Stimulated activated CD8-positive, alpha-beta memory T cell treated with anti-CD3 and anti-CD28 coated beads, Interleukin-15, amount 100 ng/mL, for 4 hours (primary cell): Measurements from ENCODE around the gene TAS2R41.

Source experiments
- DNase-seq, 2 donors: peaks; one replicate each; pipeline ENCODE4 v3.0.0-alpha.2; 2020; ENCODE audit warnings: low read depth in 2 of 2

Gene TAS2R41

DNA sequence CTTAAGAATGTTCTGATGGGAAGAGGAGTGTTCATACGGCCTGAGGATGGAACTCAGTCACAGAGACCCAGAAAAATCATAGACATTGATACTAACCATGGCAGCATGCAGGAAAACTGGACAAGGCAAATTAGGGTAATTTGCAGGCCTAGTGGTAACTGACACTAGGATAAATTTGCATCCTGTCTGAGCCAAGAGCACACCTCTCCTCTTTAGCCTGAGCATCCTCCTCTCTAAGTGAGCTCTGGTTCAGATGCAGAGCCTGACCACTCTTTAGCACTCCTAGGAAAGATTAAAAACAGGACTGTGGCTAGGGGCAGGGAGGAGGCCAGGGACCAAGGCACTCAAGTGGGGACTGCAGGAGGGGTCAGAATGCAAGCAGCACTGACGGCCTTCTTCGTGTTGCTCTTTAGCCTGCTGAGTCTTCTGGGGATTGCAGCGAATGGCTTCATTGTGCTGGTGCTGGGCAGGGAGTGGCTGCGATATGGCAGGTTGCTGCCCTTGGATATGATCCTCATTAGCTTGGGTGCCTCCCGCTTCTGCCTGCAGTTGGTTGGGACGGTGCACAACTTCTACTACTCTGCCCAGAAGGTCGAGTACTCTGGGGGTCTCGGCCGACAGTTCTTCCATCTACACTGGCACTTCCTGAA, at the start of gene TAS2R41:
TAS2R41 (plus strand) TSS at position 373 of the 650 bp plus-strand sequence; CDS start at position 373, 0 bp downstream.
- DNase-seq, result no peak

- DNase-seq, result no peak
Observed at GRCh38 chr7:143429770-143430698, 47.6 kb upstream of the TAS2R41 start.

GRCh38 chr7:143431109-143431508, 46.6 kb upstream of the TAS2R41 start:
- DNase-seq, result no peak

DNA sequence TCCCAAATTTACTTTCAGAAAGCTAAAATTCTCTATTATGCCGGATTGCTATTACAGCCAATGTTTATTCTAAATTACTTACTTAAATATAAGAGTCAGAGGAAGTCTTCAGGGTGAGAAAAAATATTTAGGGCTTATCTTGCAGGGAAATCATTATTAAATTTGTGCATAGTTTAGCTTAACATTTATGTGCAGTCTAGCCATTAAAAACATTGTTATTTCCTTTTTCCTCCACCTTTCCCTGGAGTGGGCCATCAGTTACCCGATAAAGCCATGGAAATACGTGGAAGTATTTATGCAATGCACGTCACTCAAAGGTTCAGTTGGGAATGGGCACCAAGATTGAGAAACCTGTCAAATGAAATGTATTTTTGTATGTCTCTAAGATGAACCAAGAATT, 43.9 kb upstream of the TAS2R41 start:
- DNase-seq, result no peak

GRCh38 chr7:143434660-143435059, 43.0 kb upstream of the TAS2R41 start:
- DNase-seq, result no peak

GRCh38 chr7:143435266-143435665, 42.4 kb upstream of the TAS2R41 start:
- DNase-seq, result no peak

DNA sequence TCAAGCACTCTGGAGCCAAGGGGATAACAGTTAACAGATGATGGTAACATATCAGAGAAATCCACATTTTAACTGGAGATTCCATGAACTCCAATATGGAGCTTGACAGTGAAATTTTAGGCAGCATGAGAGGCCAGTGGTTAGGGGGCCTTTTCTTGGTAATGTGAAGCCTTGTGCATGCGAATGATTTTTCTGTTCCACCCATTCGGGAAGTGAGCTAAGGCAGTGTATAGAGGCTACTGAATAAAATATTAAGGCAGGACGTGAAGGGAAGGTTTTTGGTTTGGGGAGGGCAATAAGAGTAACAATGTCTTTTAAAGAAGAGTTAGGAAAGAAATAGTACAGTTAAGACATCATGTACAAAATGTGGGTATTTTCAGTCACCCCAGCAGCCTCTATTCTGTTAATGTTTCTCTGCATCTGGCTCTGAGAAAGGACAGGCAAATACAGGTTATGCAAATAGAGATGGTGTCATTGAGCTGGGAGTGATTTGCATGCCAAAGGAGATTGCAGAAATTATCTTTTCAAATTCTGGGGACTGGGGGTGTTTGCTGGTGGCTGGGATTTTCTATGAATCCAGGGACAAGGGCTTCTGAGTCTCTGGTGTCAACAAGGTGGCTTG, 41.2 kb upstream of the TAS2R41 start:
- no peak for DNase-seq

DNA sequence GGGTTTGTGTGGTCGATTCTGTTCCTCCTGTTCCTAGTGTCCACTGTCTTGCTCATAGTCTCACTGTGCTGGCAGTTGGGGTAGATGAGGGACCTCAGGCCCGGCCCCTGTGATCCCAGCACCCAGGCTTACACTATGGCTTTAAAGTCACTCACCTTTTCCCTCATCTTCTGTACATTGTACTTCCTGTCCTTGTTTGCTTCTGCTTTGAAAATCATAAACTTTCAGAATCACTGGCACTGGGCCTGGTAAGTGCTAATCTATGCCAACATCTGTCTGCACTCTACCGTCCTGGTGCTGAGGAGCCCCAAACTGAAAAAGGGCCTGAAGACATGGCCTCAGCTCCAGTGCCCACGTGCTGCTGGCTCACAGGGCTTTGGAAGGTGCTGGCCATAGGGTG, 40.1 kb upstream of the TAS2R41 start:
- DNase-seq, result no peak

DNA sequence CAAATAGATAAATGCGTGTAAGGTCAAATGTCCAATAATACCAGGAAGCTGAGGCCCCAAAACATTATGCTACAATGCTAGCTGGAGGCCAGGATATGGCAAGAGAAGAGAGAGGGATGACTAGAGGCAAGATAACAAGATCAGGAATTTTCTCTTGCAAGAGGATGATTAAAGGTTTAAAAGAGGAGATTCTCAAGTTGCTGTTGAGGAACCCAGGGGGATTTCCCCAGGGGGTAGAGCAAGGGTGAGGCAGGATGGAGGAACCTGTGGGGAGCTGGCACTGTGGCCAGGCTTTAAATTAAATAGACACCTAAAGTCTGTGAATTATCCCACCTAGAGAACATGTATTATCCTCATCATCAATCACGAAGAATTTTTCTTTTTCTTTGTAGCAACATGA, 37.8 kb upstream of the TAS2R41 start:
- no peak for DNase-seq

GRCh38 chr7:143443153-143443552, 34.5 kb upstream of the TAS2R41 start, which contains the start of gene TAS2R60:
TSS of gene TAS2R60 (plus strand) at chr7:143443453. CDS start at chr7:143443453, 0 bp downstream.
- DNase-seq, result no peak

- no peak for DNase-seq
Observed at GRCh38 chr7:143444063-143444782, 33.5 kb upstream of the TAS2R41 start.

- no peak for DNase-seq
Observed at GRCh38 chr7:143444785-143445184, 32.9 kb upstream of the TAS2R41 start.

DNA sequence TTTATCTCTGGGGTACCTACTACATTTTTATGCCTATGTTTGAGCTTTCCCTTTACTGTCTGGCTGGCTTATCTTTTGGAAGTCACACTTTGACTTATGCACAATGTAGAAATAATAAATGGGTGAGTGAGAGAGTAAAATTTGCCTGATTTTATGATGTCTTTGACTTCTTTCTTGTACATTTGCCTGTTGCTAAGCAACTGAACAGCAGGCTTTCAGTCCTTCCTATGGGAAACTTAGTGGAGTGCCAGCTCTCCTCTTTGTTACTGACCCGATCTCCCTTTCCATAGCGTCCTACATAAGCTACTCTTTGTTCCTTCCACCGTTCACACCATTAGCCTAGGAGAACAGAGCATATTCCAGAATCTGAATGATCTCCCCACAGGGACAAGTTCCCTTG, 30.2 kb upstream of the TAS2R41 start:
- DNase-seq, result no peak

- no peak for DNase-seq
Observed at GRCh38 chr7:143448429-143448828, 29.2 kb upstream of the TAS2R41 start.

- DNase-seq, result no peak
Observed at GRCh38 chr7:143449793-143450192, 27.9 kb upstream of the TAS2R41 start.

DNA sequence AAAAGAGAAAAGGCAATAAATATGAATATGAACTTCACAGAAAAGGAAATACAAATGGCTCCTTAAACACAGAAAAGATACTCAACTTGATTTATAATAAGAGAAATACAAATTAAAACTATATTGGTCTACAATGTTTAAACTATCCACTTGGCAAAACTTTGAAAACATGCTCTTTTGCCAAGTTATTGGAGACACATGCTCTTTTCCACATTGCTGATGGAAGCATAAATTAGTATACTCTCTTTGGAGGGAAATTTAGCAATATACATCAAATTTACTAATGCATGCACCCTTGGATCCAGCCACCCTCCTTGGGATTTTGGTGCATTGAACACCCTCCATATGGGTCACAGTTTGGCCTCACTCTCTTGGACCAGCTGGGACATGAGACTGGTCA, 26.6 kb upstream of the TAS2R41 start:
- DNase-seq, result no peak

DNA sequence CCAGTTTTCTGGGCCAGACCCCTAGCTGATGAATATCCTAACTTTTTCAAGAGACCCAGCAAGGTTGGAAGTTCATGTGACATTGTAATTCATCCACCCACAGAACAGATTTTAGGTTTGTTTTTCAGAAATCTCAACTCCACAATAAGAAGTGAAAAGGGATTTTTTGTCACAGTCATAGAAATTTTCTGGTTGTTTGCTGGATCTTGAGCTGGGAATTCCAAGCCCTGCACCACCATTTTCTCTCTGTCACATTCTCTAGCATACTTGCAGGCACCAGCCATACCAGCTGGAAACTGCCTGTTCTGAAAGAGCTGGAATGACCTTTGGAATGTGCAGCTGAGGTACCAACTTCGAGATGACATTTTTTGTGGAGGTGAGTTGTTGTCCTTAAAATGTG, 25.9 kb upstream of the TAS2R41 start:
- DNase-seq, result no peak

DNA sequence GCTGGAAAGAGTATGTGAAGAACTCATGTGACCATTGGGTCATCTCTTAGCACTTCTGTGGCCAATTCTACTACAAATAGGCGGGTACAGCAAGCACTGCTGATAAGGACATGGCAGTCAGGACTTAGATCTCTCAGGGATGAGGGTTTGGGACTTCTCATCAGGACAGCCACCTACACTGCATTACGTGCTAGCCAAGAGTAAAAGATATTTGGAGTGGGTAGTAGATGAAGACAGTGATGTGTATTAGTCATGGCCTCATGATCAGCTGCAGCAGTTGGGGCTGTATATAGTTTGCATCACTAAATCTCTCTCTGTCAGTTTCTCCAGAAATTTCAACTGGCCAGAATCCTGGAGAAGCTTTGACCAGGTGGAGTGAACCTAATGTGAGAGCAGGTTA, 25.2 kb upstream of the TAS2R41 start:
- DNase-seq, result no peak

DNA sequence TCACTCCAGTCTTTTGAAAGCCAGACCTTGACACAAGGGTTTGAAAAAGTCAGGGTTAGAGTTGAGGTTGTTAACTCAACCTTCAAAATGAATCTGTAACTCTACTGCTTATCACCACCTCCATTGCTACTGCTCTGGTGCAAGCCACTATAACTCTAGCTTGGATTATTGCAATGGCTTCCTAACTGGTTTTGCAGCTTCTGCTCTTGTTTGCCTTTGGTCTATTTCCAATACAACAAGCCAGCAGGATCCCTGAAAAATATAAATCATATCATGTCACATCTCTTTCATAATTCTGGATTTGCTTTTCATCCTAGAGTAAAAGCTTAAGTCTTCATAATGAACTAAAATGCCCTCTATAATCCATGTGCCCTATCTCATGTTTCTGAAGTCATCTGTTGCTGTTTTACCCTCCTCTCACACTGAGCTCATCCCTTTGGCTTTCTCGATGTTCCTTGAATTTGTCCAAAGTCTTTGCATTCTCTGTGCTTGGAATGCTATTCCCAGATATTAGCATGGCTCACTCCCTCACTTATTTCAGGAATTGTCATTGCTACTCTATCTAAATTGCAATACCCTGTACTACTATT, 23.5 kb upstream of the TAS2R41 start:
- no peak for DNase-seq

DNA sequence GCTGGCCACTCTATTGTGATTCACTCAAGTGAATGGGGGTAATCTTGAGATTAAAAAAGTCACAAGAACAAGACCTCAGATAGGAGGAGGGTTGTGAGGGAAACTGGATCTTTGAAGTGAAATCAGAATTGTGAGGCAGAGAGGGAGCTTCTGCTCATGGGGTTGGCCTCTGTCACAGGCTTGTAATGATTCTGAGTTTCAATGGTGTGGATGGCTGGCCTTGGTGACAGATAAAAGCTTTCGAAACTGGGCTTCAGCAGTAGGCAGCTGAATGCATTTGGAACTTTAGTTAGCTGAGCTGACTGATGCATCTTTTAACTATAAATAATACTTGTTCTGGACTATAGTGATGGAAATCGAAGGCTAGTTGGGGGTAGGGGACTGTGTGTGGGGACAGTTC, 22.2 kb upstream of the TAS2R41 start:
- DNase-seq, result no peak

GRCh38 chr7:143455942-143456341, 21.7 kb upstream of the TAS2R41 start:
- no peak for DNase-seq
